Neural progenitor cell (in vitro differentiated cells): ENCODE measurements around the gene FANCC.
A peak's percentile ranks its signal among the peaks of the same experiment; 100 is the strongest.

Source experiments
- CTCF ChIP-seq: fragments of 200-600 bp; sonication (generic); IDR thresholded peaks from 2 replicates; pipeline ENCODE4 v1.5.1; 2017; ENCODE audit warnings: antibody characterized with exemption, mild to moderate bottlenecking
- EZH2phosphoT487 ChIP-seq: fragments of 200-600 bp; sonication (generic); IDR thresholded peaks from 2 replicates; pipeline ENCODE4 v1.6.1; 2017; ENCODE audit warnings: antibody characterized with exemption

GRCh38 chr9:95124582-95125367 is 192.7 kb downstream of the FANCC start:
- TF ChIP-seq CTCF (peak; percentile 52), EZH2phosphoT487 (no peak)
